Effector memory CD4-positive, alpha-beta T cell (primary cell): ENCODE data around the gene LEKR1.

Experiments
- DNase-seq, 3 donors: peaks; one replicate each; pipeline ENCODE4 v3.0.0-alpha.2; 2020
- H3K27ac ChIP-seq: 2 replicates; pipeline ENCODE4 v1.7.0; 2013; ENCODE audit warnings: mild to moderate bottlenecking, low read length, moderate library complexity; ENCODE audit not compliant: insufficient read depth, poor library complexity, severe bottlenecking
- H3K27me3 ChIP-seq: replicated peaks from 2 replicates; pipeline ENCODE4 v1.7.0; 2013; ENCODE audit warnings: mild to moderate bottlenecking, low read length; ENCODE audit not compliant: insufficient read depth, control insufficient read depth, poor library complexity, severe bottlenecking
- H3K36me3 ChIP-seq: 2 replicates; pipeline ENCODE4 v1.7.0; 2013; ENCODE audit warnings: mild to moderate bottlenecking, low read length, moderate library complexity; ENCODE audit not compliant: control insufficient read depth, insufficient read depth
- H3K4me1 ChIP-seq: 2 replicates; pipeline ENCODE4 v1.7.0; 2013; ENCODE audit warnings: low read length, mild to moderate bottlenecking; ENCODE audit not compliant: control insufficient read depth, insufficient read depth, poor library complexity, severe bottlenecking
- H3K4me3 ChIP-seq: 2 replicates; pipeline ENCODE4 v1.7.0; 2013; ENCODE audit warnings: low read length, low read depth, mild to moderate bottlenecking; ENCODE audit not compliant: insufficient read depth, poor library complexity, severe bottlenecking
- H3K9me3 ChIP-seq: 2 replicates; pipeline ENCODE4 v1.7.0; 2013; ENCODE audit warnings: mild to moderate bottlenecking, low read length, moderate library complexity; ENCODE audit not compliant: control insufficient read depth

The LEKR1 gene

GRCh38 chr3:157079676-157080369 lies 253.7 kb downstream of the LEKR1 start:
- H3K27ac ChIP-seq, result no peak overlapping the region
- H3K4me3 ChIP-seq, result no peak overlapping the region
- peaks cover 10% of the 10 kb centered on the region for H3K4me1 ChIP-seq
- no peaks in the 10 kb centered on the region for H3K27me3 ChIP-seq
- DNase-seq, result no peak
- no peaks in the 10 kb centered on the region for H3K9me3 ChIP-seq
- H3K36me3 ChIP-seq, result no peaks in the 10 kb centered on the region

GRCh38 chr3:157081626-157082210 lies 255.6 kb downstream of the LEKR1 start:
- Histone ChIP-seq H3K27ac (peak overlapping the region; percentile 46), H3K4me3 (no peak overlapping the region), H3K9me3 (no peaks in the 10 kb centered on the region), H3K36me3 (no peaks in the 10 kb centered on the region), H3K4me1 (peaks cover 10% of the 10 kb centered on the region), H3K27me3 (no peaks in the 10 kb centered on the region)
- DNase-seq, result peak; percentile 79 to 84 (median 82)

GRCh38 chr3:157082305-157082982 lies 256.3 kb downstream of the LEKR1 start:
- no peak overlapping the region for H3K4me3 ChIP-seq
- H3K36me3 ChIP-seq, result no peaks in the 10 kb centered on the region
- peak overlapping the region; percentile 41 for H3K27ac ChIP-seq
- H3K27me3 ChIP-seq, result no peaks in the 10 kb centered on the region
- peaks cover 12% of the 10 kb centered on the region for H3K4me1 ChIP-seq
- H3K9me3 ChIP-seq, result no peaks in the 10 kb centered on the region
- no peak for DNase-seq

- Histone ChIP-seq H3K27ac (no peak overlapping the region), H3K9me3 (no peaks in the 10 kb centered on the region), H3K36me3 (no peaks in the 10 kb centered on the region), H3K27me3 (no peaks in the 10 kb centered on the region), H3K4me3 (no peak overlapping the region), H3K4me1 (peaks cover 23% of the 10 kb centered on the region)
- DNase-seq, result no peak
Observed at GRCh38 chr3:157083824-157084223, 257.7 kb downstream of the LEKR1 start.

GRCh38 chr3:157086060-157086750 lies 260.1 kb downstream of the LEKR1 start:
- Histone ChIP-seq H3K4me3 (no peak overlapping the region), H3K9me3 (no peaks in the 10 kb centered on the region), H3K27me3 (no peaks in the 10 kb centered on the region), H3K36me3 (no peaks in the 10 kb centered on the region), H3K27ac (no peak overlapping the region), H3K4me1 (peaks cover 36% of the 10 kb centered on the region)
- DNase-seq, result no peak

- no peaks in the 10 kb centered on the region for H3K9me3 ChIP-seq
- H3K27me3 ChIP-seq, result no peaks in the 10 kb centered on the region
- H3K27ac ChIP-seq, result no peak overlapping the region
- peaks cover 30% of the 10 kb centered on the region for H3K4me1 ChIP-seq
- no peaks in the 10 kb centered on the region for H3K36me3 ChIP-seq
- DNase-seq, result no peak
- no peak overlapping the region for H3K4me3 ChIP-seq
Observed at GRCh38 chr3:157086775-157087174, 260.6 kb downstream of the LEKR1 start.

GRCh38 chr3:157087373-157087772 lies 261.2 kb downstream of the LEKR1 start:
- Histone ChIP-seq H3K4me1 (peaks cover 28% of the 10 kb centered on the region), H3K9me3 (no peaks in the 10 kb centered on the region), H3K27ac (no peak overlapping the region), H3K36me3 (no peaks in the 10 kb centered on the region), H3K4me3 (no peak overlapping the region), H3K27me3 (no peaks in the 10 kb centered on the region)
- DNase-seq, result no peak

- DNase-seq, result no peak
- H3K4me3 ChIP-seq, result peak overlapping the region; percentile 72
- H3K27me3 ChIP-seq, result no peaks in the 10 kb centered on the region
- H3K27ac ChIP-seq, result peak overlapping the region; percentile 96
- H3K9me3 ChIP-seq, result no peaks in the 10 kb centered on the region
- H3K4me1 ChIP-seq, result peaks cover 28% of the 10 kb centered on the region
- no peaks in the 10 kb centered on the region for H3K36me3 ChIP-seq
Observed at GRCh38 chr3:157087780-157088600, 261.8 kb downstream of the LEKR1 start.

GRCh38 chr3:157088601-157089454 lies 262.7 kb downstream of the LEKR1 start:
- Histone ChIP-seq H3K27ac (peak overlapping the region; percentile 96), H3K36me3 (no peaks in the 10 kb centered on the region), H3K9me3 (no peaks in the 10 kb centered on the region), H3K4me1 (peaks cover 28% of the 10 kb centered on the region), H3K4me3 (peak overlapping the region; percentile 72), H3K27me3 (no peaks in the 10 kb centered on the region)
- DNase-seq, result peak; percentile 85 to 90 (median 86)
